Endodermal cell (in vitro differentiated cells): ENCODE results near the gene HTR3D. TPM values are rescaled to one million over a fixed set of nuclear protein-coding genes. Genes with fewer than 3 reads are reported as not detected.
A peak's percentile ranks its signal among the peaks of the same experiment; 100 is the strongest.

Experiments used
- DNase-seq: peaks from one replicate; pipeline ENCODE4 v3.0.0-alpha.2; 2017
- H3K27ac ChIP-seq: 2 replicates; pipeline ENCODE4 v1.5.1; 2013; ENCODE audit warnings: mild to moderate bottlenecking, low read depth, low read length, moderate library complexity
- H3K27me3 ChIP-seq: 2 replicates; pipeline ENCODE4 v1.6.1; 2013; ENCODE audit warnings: mild to moderate bottlenecking, low read length, moderate library complexity; ENCODE audit not compliant: insufficient read depth, control insufficient read depth, poor library complexity, severe bottlenecking
- H3K36me3 ChIP-seq: 2 replicates; pipeline ENCODE4 v1.7.0; 2013; ENCODE audit warnings: mild to moderate bottlenecking, low read length, moderate library complexity; ENCODE audit not compliant: control insufficient read depth, insufficient read depth
- H3K4me1 ChIP-seq: one replicate; pipeline ENCODE4 v1.7.0; 2013; ENCODE audit warnings: low read length; ENCODE audit not compliant: control insufficient read depth, insufficient read depth
- H3K4me3 ChIP-seq: 2 replicates; pipeline ENCODE4 v1.5.1; 2013; ENCODE audit warnings: mild to moderate bottlenecking, low read length, moderate library complexity
- H3K9ac ChIP-seq: 2 replicates; pipeline ENCODE4 v1.6.1; 2013; ENCODE audit warnings: mild to moderate bottlenecking, low read length, moderate library complexity; ENCODE audit not compliant: poor library complexity, severe bottlenecking; ENCODE audit errors: extremely low read depth
- H3K9me3 ChIP-seq: 2 replicates; pipeline ENCODE4 v1.6.1; 2013; ENCODE audit warnings: mild to moderate bottlenecking, low read length, moderate library complexity; ENCODE audit not compliant: control insufficient read depth
- H3K27ac Mint-ChIP-seq: 2 replicates; pipeline ENCODE4 v1.8.0; 2020; ENCODE audit warnings: mixed read lengths
- H3K27me3 Mint-ChIP-seq: 2 replicates; pipeline ENCODE4 v1.8.0; 2021; ENCODE audit warnings: mild to moderate bottlenecking, mixed read lengths; ENCODE audit not compliant: insufficient read depth
- H3K36me3 Mint-ChIP-seq: 2 replicates; pipeline ENCODE4 v1.8.0; 2020; ENCODE audit warnings: low read depth, mixed read lengths
- H3K4me1 Mint-ChIP-seq: 2 replicates; pipeline ENCODE4 v1.8.0; 2020; ENCODE audit warnings: mixed read lengths
- H3K4me3 Mint-ChIP-seq: 2 replicates; pipeline ENCODE4 v1.8.0; 2020; ENCODE audit warnings: mild to moderate bottlenecking, moderate library complexity, mixed read lengths
- H3K9me3 Mint-ChIP-seq: 2 replicates; pipeline ENCODE4 v1.8.0; 2020; ENCODE audit warnings: mild to moderate bottlenecking, mixed read lengths
- WGBS, 2 experiments: methylation state at CpG; one replicate each; pipeline versions ENCODE4 v1.1.5 to v1.1.7; 2013; ENCODE audit warnings: missing lambda C conversion rate in 2 of 2, mixed read lengths in 1 of 2; ENCODE audit not compliant: insufficient coverage in 1 of 2, insufficient read length in 1 of 2; 5-methylcytosine and 5-hydroxymethylcytosine counted together
- total RNA-seq, 2 donors: library from RNA; stranded (reverse); fragmentation: NEBNext Ultra II Directional in 1 of 2; extraction: Animal tissue kit (Norgen Biotek cat#: 25700) in 1 of 2; gene quantifications; 2 replicates in 1 of 2; 3 replicates in 1 of 2; pipeline ENCODE4 v1.2.1, GENCODE V29; 2021
- TF ChIP-seq, protein P1 (sequence below): fragments of 200-600 bp; sonication (generic); conservative IDR thresholded peaks from 2 replicates; pipeline ENCODE4 v1.5.0; 2021; ENCODE audit warnings: antibody characterized with exemption, mild to moderate bottlenecking

The HTR3D gene
- total RNA-seq, 2 donors from 2014 or later, result not detected

DNA sequence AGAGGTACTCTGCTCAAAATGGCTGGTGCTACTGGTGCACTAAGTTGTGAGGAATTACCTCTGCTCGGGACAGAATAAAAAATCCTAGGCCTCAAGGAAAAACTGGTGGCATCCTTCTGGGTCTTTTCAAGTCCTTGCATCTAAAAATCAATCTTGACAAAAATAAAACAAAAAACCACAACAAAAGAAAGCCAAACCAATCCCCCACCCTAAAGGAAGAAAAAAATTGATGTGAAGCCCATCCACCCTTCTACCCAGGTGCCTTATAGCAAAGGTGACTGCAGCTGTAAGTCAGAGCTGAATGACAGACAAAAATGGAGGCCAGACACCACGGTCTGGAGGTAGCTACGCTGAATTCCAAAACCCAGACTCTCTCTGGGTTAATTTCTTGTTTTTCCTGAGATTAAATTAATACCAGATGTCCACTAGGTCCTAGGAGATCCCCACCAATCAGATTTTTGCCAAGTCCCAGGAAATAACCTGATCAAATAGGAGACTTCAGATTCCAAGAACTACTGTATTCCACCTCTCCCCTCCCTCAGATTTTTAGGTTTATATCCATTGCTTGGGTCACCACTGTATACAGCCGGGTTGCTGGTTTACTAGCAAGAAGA, 47.3 kb upstream of the HTR3D start:
- H3K4me3 ChIP-seq, result no peak overlapping the region
- 90 to 91% methylated on average over 4 of the region's 4 CpGs for WGBS, 2 experiments
- H3K9me3 Mint-ChIP-seq, result no peaks in the 10 kb centered on the region
- no peak overlapping the region for H3K27ac Mint-ChIP-seq
- H3K9ac ChIP-seq, result no peak overlapping the region
- DNase-seq, result no peak
- no peaks in the 10 kb centered on the region for H3K27me3 Mint-ChIP-seq
- TF ChIP-seq, protein P1, sequence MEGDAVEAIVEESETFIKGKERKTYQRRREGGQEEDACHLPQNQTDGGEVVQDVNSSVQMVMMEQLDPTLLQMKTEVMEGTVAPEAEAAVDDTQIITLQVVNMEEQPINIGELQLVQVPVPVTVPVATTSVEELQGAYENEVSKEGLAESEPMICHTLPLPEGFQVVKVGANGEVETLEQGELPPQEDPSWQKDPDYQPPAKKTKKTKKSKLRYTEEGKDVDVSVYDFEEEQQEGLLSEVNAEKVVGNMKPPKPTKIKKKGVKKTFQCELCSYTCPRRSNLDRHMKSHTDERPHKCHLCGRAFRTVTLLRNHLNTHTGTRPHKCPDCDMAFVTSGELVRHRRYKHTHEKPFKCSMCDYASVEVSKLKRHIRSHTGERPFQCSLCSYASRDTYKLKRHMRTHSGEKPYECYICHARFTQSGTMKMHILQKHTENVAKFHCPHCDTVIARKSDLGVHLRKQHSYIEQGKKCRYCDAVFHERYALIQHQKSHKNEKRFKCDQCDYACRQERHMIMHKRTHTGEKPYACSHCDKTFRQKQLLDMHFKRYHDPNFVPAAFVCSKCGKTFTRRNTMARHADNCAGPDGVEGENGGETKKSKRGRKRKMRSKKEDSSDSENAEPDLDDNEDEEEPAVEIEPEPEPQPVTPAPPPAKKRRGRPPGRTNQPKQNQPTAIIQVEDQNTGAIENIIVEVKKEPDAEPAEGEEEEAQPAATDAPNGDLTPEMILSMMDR, result no peak
- peaks cover 21% of the 10 kb centered on the region for H3K4me1 Mint-ChIP-seq
- no peaks in the 10 kb centered on the region for H3K4me1 ChIP-seq
- H3K36me3 ChIP-seq, result peaks cover 36% of the 10 kb centered on the region
- H3K36me3 Mint-ChIP-seq, result peaks cover 37% of the 10 kb centered on the region
- no peak overlapping the region for H3K4me3 Mint-ChIP-seq
- no peaks in the 10 kb centered on the region for H3K9me3 ChIP-seq
- H3K27ac ChIP-seq, result no peak overlapping the region
- H3K27me3 ChIP-seq, result no peaks in the 10 kb centered on the region

DNA sequence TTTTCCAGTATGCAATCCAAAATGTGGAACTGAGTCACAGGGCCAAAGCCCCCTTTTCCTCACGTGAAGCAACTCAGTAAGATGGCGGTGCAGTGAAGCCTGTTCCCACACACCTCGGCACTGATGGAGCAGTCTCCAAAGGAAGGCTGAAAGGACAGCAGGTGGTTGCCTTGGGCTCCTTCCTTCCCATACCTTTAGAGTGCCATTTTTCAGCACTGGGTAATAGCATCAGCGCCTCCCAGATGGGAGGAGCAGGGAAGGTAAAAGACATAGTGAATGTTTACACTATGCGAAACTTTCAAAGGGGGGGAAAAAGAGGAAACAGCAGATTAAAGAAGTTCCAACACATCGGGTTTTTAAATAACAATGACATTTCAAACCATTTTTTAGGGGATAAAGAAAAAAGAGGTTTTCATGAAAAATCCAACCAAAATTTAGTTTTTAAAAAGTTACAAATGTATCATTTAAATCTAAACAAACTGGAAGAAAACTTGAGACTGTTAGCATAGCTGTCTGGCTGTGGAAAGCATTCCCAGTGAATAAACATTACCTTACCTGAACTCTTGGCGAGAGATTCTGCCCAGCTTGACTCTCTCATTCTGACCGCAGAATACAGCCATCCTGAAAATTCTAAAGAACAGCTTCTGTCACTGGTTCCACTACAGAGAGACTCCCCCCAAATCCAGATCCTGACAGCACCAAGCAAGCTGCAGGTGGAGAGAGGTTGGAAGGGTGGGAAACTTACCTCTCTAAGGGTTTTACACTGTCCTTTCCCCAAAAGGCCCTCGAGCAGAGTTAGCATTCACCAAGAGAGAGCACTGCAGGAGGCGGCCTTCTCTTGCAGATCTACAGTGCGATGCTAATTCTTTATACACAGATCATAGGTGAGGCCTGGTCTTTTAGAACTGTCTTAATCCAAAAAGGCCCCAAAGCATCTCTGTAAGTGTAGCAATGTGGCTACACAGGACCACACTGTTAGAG, 46.5 kb upstream of the HTR3D start:
- H3K27me3 ChIP-seq, result no peaks in the 10 kb centered on the region
- no peak overlapping the region for H3K27ac ChIP-seq
- no peak overlapping the region for H3K4me3 ChIP-seq
- Mint-ChIP-seq H3K27me3 (no peaks in the 10 kb centered on the region), H3K4me3 (no peak overlapping the region), H3K36me3 (peaks cover 37% of the 10 kb centered on the region), H3K9me3 (no peaks in the 10 kb centered on the region), H3K27ac (peak overlapping the region; percentile 54), H3K4me1 (peaks cover 21% of the 10 kb centered on the region)
- no peaks in the 10 kb centered on the region for H3K9me3 ChIP-seq
- TF ChIP-seq, protein P1, result no peak
- WGBS, 2 experiments, result 81% methylated on average over 8 to 11 of the region's 11 CpGs
- no peak overlapping the region for H3K9ac ChIP-seq
- peak; percentile 58 for DNase-seq
- H3K4me1 ChIP-seq, result no peaks in the 10 kb centered on the region
- H3K36me3 ChIP-seq, result peaks cover 36% of the 10 kb centered on the region

DNA sequence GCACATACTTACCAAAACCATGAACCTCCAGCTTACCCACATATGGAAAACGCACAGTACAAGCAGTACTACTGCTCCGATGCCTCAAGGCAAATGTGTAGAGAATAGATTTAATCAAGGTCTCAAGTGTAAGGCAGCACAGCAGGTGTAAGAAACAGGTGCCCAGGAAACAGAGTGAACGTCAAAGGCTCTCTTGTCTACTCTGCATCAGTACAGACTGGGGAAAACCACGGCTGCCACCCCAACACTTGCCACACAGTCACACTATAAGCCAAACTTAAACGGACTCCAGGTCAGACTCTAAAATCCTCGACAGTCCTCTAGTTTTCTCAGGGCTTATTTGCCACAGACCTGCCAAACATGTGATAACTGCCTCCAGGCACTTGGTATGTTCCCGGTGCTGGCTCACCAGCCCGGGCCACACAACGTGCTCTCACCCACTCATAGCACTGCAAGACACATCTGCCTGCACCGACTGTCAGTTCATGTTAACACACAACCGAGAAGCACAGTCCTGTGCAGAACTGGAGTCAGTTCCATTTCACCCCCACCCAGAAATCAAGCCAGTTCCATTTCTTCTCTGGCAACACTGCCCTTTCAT, 44.4 kb upstream of the HTR3D start:
- Mint-ChIP-seq H3K27ac (no peak overlapping the region), H3K27me3 (no peaks in the 10 kb centered on the region), H3K36me3 (peaks cover 26% of the 10 kb centered on the region), H3K4me3 (no peak overlapping the region), H3K9me3 (no peaks in the 10 kb centered on the region), H3K4me1 (peaks cover 38% of the 10 kb centered on the region)
- no peak overlapping the region for H3K4me3 ChIP-seq
- H3K27ac ChIP-seq, result no peak overlapping the region
- peaks cover 27% of the 10 kb centered on the region for H3K36me3 ChIP-seq
- TF ChIP-seq, protein P1, result no peak
- peaks cover 6% of the 10 kb centered on the region for H3K4me1 ChIP-seq
- no peaks in the 10 kb centered on the region for H3K9me3 ChIP-seq
- DNase-seq, result no peak
- no peaks in the 10 kb centered on the region for H3K27me3 ChIP-seq
- WGBS, 2 experiments, result 82 to 94% methylated on average over 8 to 11 of the region's 11 CpGs
- no peak overlapping the region for H3K9ac ChIP-seq
